HG03064 (cell line): ENCODE data around the gene ACSF3.
"Not testable (repeated sequence)": the region's sequence is repeated elsewhere in the genome, so short reads cannot be mapped to it uniquely, and the experiment has no call there.

ENCODE experiments used
- ATAC-seq: cut with Tn5 transposase; IDR thresholded peaks from one replicate; pipeline ENCODE4 v1.9.1; 2021; ENCODE audit warnings: low read depth; ENCODE audit not compliant: unreplicated experiment

Gene ACSF3

GRCh38 chr16:89071686-89072547, 21.7 kb upstream of the ACSF3 start:
- no peak for ATAC-seq

GRCh38 chr16:89072548-89073130, 21.0 kb upstream of the ACSF3 start:
- no peak for ATAC-seq

GRCh38 chr16:89073346-89074071, 20.1 kb upstream of the ACSF3 start:
- ATAC-seq, result no peak

GRCh38 chr16:89074072-89074674, 19.5 kb upstream of the ACSF3 start:
- ATAC-seq, result not testable (repeated sequence)

- ATAC-seq, result no peak
Measured at GRCh38 chr16:89074803-89075688, 18.6 kb upstream of the ACSF3 start.

- ATAC-seq, result no peak
Measured at GRCh38 chr16:89076159-89076558, 17.5 kb upstream of the ACSF3 start.

- no peak for ATAC-seq
Measured at GRCh38 chr16:89077076-89077475, 16.6 kb upstream of the ACSF3 start.

GRCh38 chr16:89078172-89078571, 15.5 kb upstream of the ACSF3 start:
- ATAC-seq, result no peak

GRCh38 chr16:89079434-89079980, 14.1 kb upstream of the ACSF3 start:
- no peak for ATAC-seq

- ATAC-seq, result no peak
Measured at GRCh38 chr16:89080196-89080853, 13.3 kb upstream of the ACSF3 start.

GRCh38 chr16:89081556-89081955, 12.1 kb upstream of the ACSF3 start:
- no peak for ATAC-seq

GRCh38 chr16:89084411-89084810, 9.2 kb upstream of the ACSF3 start:
- ATAC-seq, result no peak

- no peak for ATAC-seq
Measured at GRCh38 chr16:89084814-89085612, 8.6 kb upstream of the ACSF3 start.

- no peak for ATAC-seq
Measured at GRCh38 chr16:89085755-89086154, 7.9 kb upstream of the ACSF3 start.

- no peak for ATAC-seq
Measured at GRCh38 chr16:89087922-89088497, 5.6 kb upstream of the ACSF3 start.

GRCh38 chr16:89089120-89089519, 4.5 kb upstream of the ACSF3 start:
- no peak for ATAC-seq

GRCh38 chr16:89090182-89090630, 3.4 kb upstream of the ACSF3 start:
- ATAC-seq, result no peak
